ENCODE results near the gene CERS6.
"Not testable (repeated sequence)": the region's sequence is repeated elsewhere in the genome, so short reads cannot be mapped to it uniquely, and the experiment has no call there.

The CERS6 gene

DNA sequence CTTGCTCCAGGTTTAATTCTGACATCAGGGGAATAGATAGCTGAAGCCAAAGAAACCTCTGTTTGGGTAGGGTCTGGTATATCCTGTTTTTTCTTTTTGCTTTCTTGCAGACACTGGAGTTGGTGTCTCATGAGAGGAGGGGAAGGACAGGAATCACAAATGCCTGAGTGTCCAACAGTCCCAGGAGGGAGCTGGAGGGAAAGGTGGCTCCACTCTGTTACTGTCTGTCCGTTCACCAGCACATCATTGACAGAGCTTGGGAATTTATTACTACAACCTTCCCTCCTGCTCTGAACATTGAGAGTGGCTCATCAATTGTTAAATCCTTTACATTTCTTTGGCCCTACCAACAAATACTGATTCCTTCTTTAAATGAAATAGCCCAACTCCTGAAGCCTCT lies 194.1 kb downstream of the CERS6 start:
- no peak for DNase-seq

DNA sequence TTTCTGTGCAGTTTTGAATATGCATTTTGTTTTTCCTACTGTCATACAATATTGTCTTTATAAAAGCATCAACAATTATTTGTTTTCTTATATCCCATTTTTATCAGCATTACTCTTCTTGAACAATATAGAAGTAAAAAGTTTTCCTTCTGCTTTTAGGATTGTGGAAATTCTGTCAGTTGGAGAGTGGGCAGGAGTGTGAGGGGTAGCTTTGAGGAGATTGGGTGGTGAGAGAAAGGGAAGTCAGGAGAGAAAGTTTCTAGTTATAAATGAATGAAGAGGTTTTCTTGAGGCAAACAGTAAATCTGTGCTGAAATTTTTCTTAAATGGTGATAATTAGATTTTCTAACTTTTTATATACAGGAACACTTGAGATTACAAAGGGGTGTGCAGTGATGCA lies 194.7 kb downstream of the CERS6 start:
- no peak for DNase-seq

DNA sequence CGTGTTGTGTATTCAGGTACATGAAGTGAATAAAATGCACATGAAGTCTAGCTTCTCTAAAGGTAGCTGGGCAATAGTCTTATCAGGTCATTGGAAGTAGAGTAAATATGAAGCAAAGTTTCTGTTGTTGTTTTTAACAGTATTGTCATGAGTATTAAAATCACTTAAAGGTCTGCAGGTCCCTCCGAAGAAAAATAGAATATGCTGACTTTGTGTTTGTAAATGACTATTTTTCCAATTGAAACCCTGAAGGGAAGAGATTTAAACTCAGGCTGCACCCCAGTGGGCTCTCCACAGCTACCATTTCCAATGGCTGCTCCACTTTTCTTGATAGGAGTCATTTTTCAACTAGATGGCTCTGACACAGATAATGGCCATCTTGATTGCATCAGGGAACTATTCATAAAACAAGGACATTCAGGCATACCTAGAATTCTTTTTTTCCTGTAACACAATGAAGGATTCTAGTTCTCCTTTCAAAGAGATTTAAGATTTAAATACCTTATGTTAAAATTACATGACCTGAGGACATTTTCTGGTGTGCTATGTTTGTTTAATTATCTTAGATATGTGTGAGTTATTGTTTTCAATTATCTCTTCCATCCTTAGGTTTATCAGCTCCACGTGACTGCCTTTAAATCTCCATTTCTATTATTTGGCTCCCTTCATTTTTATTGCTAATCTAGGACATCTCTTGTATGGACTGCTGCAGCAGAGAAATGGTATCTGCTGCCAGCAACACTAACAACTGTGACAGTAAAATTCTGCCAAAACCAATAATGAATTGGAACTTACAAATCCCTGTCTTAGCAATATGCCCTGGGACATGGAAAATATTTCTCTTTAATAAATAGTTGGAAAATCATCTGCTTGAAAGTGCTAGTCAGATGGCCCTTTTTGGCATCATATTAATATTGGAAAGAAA lies 197.2 kb downstream of the CERS6 start:
- no peak for DNase-seq

- DNase-seq, result no peak
Measured at GRCh38 chr2:168654705-168655104, 198.6 kb downstream of the CERS6 start.

DNA sequence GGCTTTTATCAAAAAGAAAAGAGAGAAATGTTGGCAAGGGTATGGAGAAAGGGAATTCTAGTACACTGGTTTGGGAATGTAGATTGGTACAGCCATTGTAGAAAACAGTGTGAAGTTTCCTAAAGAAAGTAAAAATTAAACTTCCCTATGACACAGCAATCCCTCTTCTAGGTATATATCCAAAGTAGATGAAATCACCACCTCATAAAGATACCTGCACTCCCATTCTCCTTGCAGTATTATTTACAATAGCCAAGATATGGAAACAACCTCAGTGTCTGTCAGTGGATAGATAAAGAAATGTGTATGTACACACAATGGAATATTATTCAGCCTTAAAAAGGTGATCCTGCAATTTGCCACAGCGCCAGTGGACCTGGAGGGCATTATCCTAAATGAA lies 199.1 kb downstream of the CERS6 start:
- DNase-seq, result no peak

- DNase-seq, result not testable (repeated sequence)
Measured at GRCh38 chr2:168657378-168657777, 201.3 kb downstream of the CERS6 start.

DNA sequence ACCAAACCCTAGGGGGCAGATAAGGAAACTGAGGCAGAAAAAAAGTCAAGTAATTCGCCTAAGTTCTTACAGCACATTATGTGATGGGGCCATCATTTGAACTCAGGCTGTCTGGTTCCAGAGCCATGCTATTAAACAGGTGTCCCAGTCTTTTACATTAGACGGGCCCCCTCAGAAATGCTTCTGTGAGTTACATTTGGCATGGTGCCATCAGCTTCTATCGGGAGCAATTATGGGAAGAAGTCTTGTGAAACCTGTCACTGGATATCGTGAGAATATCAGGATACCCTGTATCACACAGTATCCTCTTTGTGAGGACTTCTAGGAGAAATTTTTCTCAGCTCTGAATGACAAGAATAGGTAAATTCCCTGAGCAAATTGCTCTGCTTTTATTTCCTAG lies 202.6 kb downstream of the CERS6 start:
- no peak for DNase-seq

DNA sequence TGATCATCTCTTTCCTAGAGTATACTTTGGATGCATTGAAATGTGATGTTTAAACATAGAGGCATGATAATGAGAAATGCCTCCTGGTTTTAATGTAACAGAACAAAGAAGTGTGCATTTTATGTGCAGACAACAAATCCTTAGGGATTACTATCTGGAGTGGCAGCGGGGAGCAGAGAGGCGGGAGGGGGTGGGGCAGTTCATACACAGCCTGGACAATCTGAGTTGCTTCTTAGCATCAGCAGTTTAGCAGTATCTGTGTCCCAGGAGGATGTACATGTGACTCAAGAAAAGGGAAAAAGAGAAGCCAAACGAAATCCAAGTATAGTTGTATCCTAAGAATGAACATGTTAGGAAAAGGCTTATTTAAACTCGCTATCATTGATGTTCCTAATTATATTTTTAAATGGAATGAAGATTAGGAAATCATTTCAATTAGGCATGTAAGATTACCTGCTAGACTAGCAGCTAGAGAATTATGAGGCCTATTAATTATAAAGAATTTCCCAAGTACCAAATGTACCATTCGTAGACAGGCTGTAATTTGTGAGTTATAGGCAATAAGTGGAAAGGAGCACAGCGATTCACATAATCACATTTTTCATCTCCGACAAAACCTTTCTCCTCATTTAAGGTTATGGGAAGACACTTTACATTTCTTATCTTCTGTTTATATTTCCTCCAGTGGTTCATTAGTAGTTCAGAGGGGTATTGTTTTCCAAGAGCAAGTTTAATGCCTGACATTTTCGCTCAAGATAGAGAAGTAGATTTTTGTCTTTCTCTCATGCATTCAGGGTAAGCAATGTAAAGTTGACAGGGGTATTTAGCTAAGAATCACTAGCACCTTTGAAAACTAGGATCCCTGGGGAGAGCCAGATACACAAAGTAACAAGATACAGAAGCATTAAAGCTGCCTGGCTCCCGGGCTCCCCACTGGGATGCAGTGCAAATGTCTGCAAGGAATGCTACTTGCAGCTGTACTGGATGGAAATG lies 205.1 kb downstream of the CERS6 start:
- DNase-seq, result peak; percentile 31

- DNase-seq, result no peak
Measured at GRCh38 chr2:168661863-168662256, 205.8 kb downstream of the CERS6 start.

- no peak for DNase-seq
Measured at GRCh38 chr2:168662651-168663208, 206.7 kb downstream of the CERS6 start.

DNA sequence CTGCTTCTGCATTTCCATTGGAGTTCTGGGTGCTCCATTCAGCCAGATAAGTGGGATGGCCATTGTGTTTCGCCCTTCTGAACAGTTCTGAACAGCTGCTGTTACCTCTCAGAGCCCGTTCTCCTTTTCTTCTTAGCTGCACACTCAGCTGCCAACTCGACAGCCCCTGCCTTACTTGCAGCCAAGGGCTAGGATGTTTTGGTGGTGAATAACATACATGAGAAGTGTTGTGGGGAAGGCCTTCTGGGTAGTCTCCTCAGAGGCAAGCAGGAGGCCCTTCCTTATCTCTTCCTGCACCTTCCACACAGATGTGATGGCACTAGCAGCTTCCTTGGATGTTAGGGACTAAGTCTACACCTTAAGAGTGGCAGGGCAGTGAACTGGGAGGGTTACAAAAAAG lies 207.9 kb downstream of the CERS6 start:
- DNase-seq, result peak; percentile 31

DNA sequence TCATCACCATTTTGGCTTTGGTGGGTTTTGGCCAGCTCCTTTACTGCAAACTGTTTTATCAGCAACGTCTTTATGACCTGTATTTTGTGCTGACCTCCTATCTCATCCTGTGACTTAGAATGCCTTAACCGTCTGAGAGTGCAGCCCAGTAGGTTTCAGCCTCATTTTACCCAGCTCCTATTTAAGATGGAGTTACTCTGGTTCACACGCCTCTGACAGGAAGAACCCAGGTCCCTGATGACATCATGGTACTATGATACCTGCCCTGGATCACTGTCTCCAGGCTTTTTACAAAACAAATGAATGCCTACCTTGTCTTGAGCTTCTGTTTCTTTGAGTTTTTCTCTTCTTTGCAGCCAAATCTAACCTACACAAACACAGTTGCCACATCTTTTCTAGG lies 208.6 kb downstream of the CERS6 start:
- not testable (repeated sequence) for DNase-seq

- DNase-seq, result no peak
Measured at GRCh38 chr2:168666339-168666738, 210.3 kb downstream of the CERS6 start.

DNA sequence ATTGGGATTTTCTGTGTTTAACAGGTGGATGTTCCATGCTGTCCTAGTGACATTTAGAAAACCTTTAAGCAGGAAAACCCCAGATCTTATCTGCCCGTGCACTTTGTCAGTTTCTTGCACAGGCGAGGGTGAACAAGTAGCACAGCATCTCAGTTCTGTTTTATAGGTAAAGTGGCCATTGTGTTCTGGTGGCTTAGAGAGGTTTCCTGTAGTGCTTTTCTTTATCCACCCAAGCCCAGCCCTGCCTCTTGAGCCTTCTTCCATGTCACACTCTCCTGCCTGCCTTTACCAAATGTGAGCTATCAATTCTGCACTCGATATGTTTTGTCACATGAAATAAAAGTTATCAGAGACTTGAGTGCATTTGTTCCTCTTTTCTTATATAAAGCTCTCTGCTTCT lies 211.1 kb downstream of the CERS6 start:
- no peak for DNase-seq

DNA sequence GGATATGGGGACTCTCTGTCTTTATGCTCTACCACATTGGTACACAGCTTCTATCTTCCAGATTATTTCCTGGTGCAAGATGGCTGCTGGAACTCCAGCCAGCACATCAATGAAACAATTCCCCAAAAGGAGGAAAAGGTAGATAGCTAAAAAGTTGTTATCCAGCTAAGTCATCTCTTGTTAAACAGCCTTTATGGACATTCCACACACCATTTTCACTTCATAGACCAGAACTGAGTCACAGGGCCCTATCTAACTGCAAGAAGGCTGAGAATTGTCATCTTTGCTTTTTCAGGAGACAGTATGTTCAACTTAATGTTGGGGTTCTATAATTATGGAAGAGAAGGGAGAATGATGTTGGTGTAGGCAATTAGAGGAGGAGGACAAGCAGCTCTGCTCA lies 213.1 kb downstream of the CERS6 start:
- DNase-seq, result no peak

DNA sequence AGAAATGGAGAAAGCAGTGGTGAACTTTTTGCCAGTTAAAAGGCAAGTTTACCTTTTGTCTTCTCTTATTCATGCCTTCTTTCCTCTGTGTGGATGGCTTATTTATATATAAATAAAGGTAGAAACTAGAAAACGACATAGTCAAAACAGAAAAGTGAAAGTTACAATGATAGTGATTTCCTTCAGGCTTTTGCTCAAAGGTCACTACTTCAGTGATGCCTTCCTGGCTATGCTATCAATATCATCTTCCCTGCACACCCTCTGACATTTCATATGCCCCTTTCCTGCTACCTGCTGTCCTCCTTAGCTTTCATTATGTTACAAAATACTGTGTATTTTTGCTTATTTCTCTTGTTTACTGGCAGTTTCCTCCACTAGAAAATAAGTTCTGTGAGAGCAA lies 214.4 kb downstream of the CERS6 start:
- DNase-seq, result no peak

DNA sequence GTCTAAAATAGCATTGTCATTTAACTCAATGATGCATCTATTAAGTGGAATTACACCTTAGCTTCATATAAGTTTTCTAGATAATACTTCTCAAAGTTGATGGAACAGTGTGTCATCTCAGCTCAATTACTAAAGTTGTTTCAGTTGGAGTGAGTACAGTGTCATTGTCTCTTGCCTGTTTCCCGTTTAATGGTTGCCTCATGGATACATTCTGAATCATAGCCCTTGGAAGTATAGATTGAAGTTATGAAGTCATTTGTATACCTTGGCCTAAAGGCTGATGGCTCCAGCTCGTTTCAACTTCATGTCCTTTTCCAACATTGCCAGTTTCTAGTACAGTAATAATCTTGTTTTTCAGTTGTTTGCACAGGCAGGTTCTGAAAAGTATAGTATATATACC lies 215.9 kb downstream of the CERS6 start:
- no peak for DNase-seq

DNA sequence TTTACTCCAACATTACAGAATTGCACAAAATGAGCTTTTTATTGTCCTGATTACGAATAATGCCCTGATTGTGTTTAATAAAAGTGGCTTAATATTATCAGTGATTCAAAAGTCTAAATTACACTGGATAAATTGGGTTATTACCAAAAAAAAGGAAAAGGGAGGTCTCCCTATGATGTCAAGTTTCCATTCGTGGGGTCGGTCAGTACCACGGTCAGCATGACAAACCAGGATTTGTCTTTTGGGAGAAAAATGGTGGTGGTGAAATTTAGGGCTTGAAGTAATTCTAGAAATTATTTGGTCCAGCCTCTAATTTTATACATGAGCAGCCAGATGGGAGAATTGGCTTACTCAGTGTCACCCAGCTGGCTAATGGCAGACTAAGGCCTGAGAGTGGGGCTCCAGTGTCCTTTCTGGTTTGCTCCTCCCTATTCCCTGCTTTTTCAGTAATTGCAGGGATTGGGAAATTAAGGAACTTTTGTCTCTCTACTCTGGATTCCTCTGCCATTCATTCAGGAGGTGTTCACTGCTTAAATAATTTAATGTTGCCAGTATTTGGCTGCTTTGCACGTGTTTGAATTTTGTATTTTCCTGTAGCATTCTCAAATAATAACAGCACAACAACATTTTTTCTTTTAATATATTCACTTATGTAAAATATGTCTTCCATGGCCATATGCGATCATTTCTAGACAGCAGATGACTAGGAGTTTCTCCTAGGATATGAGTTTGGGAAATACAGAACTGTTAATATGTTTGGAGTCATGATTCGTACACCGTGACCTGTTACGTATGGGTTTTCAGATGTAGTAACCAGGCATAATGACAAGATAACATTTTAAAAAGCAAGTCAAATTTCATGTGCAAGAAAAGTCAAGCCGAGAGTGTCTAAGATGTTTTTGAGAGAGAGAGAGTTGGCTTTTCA lies 217.5 kb downstream of the CERS6 start:
- no peak for DNase-seq

- DNase-seq, result no peak
Measured at GRCh38 chr2:168678153-168678853, 222.2 kb downstream of the CERS6 start.

DNA sequence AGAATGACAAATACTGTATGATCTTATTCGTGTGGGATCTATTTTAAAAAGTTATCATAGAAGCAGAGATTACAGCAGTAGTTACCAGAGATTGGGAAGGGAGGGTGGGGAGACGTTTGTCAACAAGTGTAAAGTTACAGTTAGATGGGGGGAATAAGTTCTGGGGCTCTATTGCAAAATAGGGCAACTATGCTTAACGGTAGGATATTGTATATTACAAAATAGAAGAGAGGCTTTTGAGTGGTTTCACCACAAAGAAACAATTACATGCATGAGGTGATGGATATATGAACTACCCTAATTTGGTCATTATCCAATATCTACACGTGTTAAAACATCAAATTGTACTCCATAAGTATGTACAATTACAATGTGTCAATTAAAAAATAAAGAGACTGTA lies 223.0 kb downstream of the CERS6 start:
- DNase-seq, result no peak

DNA sequence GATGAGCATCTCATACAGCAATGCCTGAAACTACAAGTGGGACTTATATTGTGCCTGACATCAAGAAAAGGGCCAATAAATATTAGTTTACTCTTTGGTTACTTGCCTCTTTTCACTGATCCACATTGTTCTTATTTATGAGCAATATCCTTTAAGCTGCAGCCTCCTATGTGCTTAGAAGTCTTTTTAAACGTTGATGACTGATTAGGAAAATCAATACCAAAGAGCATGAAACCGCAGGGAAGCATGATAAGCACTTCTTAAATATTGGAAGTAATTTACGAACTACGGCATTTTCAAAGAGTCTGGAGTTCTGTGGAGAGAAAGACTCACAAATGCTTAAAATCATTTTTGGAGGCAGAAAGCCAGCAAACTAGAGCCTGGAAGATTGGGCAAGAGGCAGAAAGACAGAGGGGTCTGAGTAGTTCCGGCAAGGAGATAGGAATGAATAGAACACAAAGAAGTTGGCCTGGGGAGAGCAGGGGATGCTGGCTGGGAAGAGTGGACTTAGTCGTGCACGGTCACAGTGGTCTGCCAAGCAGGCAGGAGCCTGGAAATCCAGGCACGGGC lies 223.8 kb downstream of the CERS6 start:
- DNase-seq, result no peak
